GM13976 (cell line): ENCODE data around the gene ASB18.

Source experiments
- DNase-seq: peaks from one replicate; pipeline ENCODE4 v3.0.0; 2012; ENCODE audit warnings: low spot score
- in situ Hi-C: fragments of 300-500 bp; cut with MboI; formaldehyde crosslinking; loops from one replicate; pipeline ENCODE4 v1.12.0; 2022; ENCODE audit warnings: low sequenced_read_pairs, mixed read lengths, inconsistent platforms; ENCODE audit not compliant: unreplicated experiment
- TF ChIP-seq, protein P1 (sequence below): IDR thresholded peaks from 2 replicates; pipeline ENCODE4 v1.5.1; 2012; ENCODE audit warnings: borderline replicate concordance, mild to moderate bottlenecking; ENCODE audit not compliant: insufficient read depth; ENCODE audit errors: extremely low read depth, missing control alignments, control extremely low read depth

ASB18 gene, protein sequence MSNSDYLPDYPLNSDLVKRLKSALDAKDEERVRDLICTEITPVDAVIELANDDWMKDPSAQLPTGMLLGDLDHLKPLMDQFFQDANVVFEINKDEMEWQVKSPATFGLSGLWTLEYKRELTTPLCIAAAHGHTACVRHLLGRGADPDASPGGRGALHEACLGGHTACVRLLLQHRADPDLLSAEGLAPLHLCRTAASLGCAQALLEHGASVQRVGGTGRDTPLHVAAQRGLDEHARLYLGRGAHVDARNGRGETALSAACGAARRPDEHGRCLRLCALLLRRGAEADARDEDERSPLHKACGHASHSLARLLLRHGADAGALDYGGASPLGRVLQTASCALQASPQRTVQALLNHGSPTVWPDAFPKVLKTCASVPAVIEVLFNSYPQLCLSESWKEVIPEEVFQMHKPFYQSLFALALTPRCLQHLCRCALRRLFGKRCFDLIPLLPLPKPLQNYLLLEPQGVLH

DNA sequence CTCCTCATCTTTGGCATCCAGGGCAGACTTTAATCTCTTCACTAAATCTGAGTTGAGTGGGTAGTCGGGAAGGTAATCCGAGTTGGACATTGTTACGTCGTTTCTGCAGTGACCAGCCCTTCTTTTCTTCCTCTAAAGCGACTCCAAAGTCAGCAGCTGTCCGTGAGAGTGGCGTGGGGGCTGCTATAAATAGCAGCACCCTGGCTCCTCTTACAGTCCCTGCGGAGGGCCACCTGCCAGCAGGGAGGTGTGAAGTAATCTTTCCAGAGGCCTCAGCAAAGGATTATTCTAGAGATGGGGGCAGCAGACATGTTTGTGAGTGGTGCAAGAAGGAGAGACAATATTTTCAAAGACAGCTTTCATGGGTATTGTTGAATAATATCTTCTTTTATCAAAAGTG is at the start of gene ASB18:
TSS of gene ASB18 (minus strand) at position 151 of the 400 bp plus-strand sequence. CDS start at position 90, 61 bp downstream.
- in situ Hi-C loops = no loop called here
- TF ChIP-seq, protein P1, sequence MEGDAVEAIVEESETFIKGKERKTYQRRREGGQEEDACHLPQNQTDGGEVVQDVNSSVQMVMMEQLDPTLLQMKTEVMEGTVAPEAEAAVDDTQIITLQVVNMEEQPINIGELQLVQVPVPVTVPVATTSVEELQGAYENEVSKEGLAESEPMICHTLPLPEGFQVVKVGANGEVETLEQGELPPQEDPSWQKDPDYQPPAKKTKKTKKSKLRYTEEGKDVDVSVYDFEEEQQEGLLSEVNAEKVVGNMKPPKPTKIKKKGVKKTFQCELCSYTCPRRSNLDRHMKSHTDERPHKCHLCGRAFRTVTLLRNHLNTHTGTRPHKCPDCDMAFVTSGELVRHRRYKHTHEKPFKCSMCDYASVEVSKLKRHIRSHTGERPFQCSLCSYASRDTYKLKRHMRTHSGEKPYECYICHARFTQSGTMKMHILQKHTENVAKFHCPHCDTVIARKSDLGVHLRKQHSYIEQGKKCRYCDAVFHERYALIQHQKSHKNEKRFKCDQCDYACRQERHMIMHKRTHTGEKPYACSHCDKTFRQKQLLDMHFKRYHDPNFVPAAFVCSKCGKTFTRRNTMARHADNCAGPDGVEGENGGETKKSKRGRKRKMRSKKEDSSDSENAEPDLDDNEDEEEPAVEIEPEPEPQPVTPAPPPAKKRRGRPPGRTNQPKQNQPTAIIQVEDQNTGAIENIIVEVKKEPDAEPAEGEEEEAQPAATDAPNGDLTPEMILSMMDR = no peak
- no peak for DNase-seq

DNA sequence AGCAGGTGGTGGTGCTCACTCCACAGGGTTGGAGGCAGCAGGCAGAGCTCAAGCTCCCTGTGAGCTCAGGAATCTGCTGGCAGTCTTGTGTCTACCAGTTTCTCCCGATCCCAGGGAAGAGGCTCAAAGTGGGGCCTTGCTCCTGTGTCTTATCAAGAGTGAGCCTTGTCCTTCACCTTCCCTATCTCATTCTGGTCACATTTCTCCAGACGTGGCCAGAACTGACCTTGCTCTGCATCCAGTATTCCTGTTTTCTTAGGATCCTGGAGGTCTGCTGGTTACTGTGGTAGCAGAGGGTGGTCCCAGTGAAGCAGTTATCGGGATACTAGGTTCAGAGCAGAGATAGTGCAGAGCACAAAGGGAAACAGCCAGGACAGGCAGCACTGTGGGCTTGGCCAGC is 47.1 kb upstream of the ASB18 start:
- TF ChIP-seq, protein P1 = no peak
- in situ Hi-C loops = no loop called here
- DNase-seq = no peak

- TF ChIP-seq, protein P1 = peak; percentile 38
Observed at GRCh38 chr2:236309669-236310029, 45.4 kb upstream of the ASB18 start.

DNA sequence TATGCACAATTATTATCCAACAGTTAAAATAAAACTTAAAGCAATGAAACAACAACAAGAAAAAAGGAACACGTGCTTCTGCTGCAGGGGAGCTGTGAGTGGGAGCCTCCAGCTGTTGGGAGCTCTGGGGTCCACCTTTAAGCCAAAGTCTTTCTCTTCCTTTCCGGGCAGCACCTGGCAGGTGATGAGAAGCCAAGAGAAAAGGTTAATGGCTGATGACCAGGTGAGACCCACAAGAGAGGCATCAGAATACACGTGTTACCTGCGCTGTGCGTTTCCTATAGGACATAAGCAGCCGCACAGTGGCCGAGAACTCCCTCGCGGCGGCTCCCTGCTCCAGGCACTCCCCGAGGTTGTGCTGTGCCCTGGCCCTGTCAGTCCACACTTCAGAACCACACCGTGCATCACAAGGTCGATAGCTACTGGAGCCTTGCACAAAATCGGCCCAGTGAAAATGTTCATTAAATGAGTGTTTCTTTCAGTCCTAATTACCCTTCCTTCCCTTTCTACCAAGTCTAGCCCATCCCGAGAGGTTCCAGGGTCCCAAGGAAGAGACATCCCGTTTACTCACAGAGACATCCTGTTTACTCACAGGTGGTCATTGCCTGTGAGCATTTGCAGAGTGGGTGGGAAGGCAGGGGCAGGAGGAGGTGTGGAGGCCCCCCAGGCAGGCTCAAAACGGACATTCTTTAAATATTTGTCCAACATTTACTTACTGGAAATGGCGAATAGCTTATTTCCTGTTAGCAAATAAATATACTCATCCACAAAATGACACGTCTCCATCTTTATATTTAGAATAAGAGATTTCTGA is 44.9 kb upstream of the ASB18 start:
- TF ChIP-seq, protein P1 = no peak
- in situ Hi-C loops = no loop called here
- DNase-seq = no peak

More at GRCh38 chr2:236309669-236310029, 45.4 kb upstream of the ASB18 start:
- DNase-seq = peak; percentile 71
- in situ Hi-C loops = no loop called here

DNA sequence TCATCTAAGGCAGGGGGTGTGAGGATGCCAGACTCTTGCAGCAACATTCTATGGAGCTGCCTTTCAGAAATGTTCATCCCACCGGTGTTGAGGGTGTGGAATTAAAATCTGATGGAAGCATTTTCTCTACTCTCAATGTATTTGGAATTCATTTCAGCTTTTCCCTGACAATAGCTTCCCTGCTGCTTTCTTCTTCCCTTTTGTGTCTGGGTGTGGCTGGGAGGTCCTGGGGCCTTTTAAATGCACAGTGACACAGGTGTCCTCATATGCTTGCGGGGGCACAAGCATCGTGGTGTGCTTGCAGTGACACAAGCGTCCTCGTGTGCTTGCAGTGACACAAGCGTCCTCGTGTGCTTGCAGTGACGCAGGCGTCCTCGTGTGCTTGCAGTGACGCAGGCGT is 43.4 kb upstream of the ASB18 start:
- TF ChIP-seq, protein P1 = no peak
- in situ Hi-C loops = no loop called here
- no peak for DNase-seq

GRCh38 chr2:236306825-236307540 is 42.8 kb upstream of the ASB18 start:
- DNase-seq = no peak
- TF ChIP-seq, protein P1 = no peak
- in situ Hi-C loops = no loop called here
